HepG2 (cell line): ENCODE data around the gene DLL1. TPM values are rescaled to one million over a fixed set of nuclear protein-coding genes. Genes with fewer than 3 reads are reported as not detected.

Experiments used
- DNMT1 ChIP-seq: sonication (generic); formaldehyde crosslinking; IDR thresholded peaks from 2 replicates; pipeline ENCODE4 v1.5.1; 2020; ENCODE audit warnings: mild to moderate bottlenecking, missing genetic modification reagents
- EP300 ChIP-seq, 3 experiments: sonication (generic) in 1 of 3; formaldehyde crosslinking in 1 of 3; IDR thresholded peaks; 2 replicates each; pipeline versions ENCODE4 v1.5.1 to v1.6.1; 2011 to 2020; ENCODE audit warnings: low read depth in 2 of 3, low read length in 2 of 3, borderline replicate concordance in 1 of 3, improper control_type of control experiment in 1 of 3, mild to moderate bottlenecking in 1 of 3, missing genetic modification reagents in 1 of 3, moderate library complexity in 1 of 3
- KDM2A ChIP-seq: sonication (generic); formaldehyde crosslinking; IDR thresholded peaks from 2 replicates; pipeline ENCODE4 v1.4.0; 2020; ENCODE audit warnings: low read depth, missing genetic modification reagents, borderline replicate concordance
- MAFG ChIP-seq: sonication (generic); formaldehyde crosslinking; IDR thresholded peaks from 2 replicates; pipeline ENCODE4 v1.5.1; 2020; ENCODE audit warnings: mild to moderate bottlenecking, missing genetic modification reagents
- MEIS1 ChIP-seq: sonication (generic); formaldehyde crosslinking; IDR thresholded peaks from 2 replicates; pipeline ENCODE4 v1.9.0; 2021; ENCODE audit warnings: mild to moderate bottlenecking, missing genetic modification reagents, moderate library complexity, borderline replicate concordance
- MTF2 ChIP-seq: sonication (generic); formaldehyde crosslinking; IDR thresholded peaks from 2 replicates; pipeline ENCODE4 v1.5.0; 2020; ENCODE audit warnings: missing genetic modification reagents, borderline replicate concordance
- SAP130 ChIP-seq: IDR thresholded peaks from 2 replicates; pipeline ENCODE4 v1.6.1; 2016; ENCODE audit warnings: low read depth
- SIX4 ChIP-seq: sonication (generic); formaldehyde crosslinking; IDR thresholded peaks from 2 replicates; pipeline ENCODE4 v1.4.0; 2020; ENCODE audit warnings: missing genetic modification reagents
- SRSF1 ChIP-seq: fragments of 200-400 bp; formaldehyde crosslinking; optimal IDR thresholded peaks from 2 replicates; pipeline ENCODE3; 2017; ENCODE audit warnings: mild to moderate bottlenecking, low read depth, low read length, moderate library complexity
- WIZ ChIP-seq: sonication (generic); formaldehyde crosslinking; IDR thresholded peaks from 2 replicates; pipeline ENCODE4 v1.5.1; 2020; ENCODE audit warnings: mild to moderate bottlenecking, missing genetic modification reagents
- ZBTB33 ChIP-seq: sonication (generic); formaldehyde crosslinking; IDR thresholded peaks from 2 replicates; pipeline ENCODE4 v1.4.0; 2020; ENCODE audit warnings: missing genetic modification reagents
- ZBTB44 ChIP-seq: sonication (generic); formaldehyde crosslinking; IDR thresholded peaks from 2 replicates; pipeline ENCODE4 v1.4.0; 2020; ENCODE audit warnings: missing genetic modification reagents
- ZFP36L1 ChIP-seq: sonication (generic); formaldehyde crosslinking; IDR thresholded peaks from 2 replicates; pipeline ENCODE4 v1.8.0; 2022; ENCODE audit warnings: mild to moderate bottlenecking, missing genetic modification reagents, moderate library complexity
- ZNF101 ChIP-seq: sonication (generic); formaldehyde crosslinking; IDR thresholded peaks from 2 replicates; pipeline ENCODE4 v1.4.0; 2020; ENCODE audit warnings: mild to moderate bottlenecking, low read depth, missing genetic modification reagents, borderline replicate concordance
- ZNF256 ChIP-seq: sonication (generic); formaldehyde crosslinking; conservative IDR thresholded peaks from 2 replicates; pipeline ENCODE4 v1.4.0; 2020; ENCODE audit warnings: missing genetic modification reagents
- ZNF512B ChIP-seq: sonication (generic); formaldehyde crosslinking; IDR thresholded peaks from 2 replicates; pipeline ENCODE4 v1.5.1; 2020; ENCODE audit warnings: missing genetic modification reagents, mild to moderate bottlenecking, borderline replicate concordance
- ZNF557 ChIP-seq: sonication (generic); formaldehyde crosslinking; IDR thresholded peaks from 2 replicates; pipeline ENCODE4 v1.4.0; 2020; ENCODE audit warnings: missing genetic modification reagents
- ZNF615 ChIP-seq: sonication (generic); formaldehyde crosslinking; IDR thresholded peaks from 2 replicates; pipeline ENCODE4 v1.5.0; 2020; ENCODE audit warnings: mild to moderate bottlenecking, missing genetic modification reagents, borderline replicate concordance
- ZNF644 ChIP-seq: IDR thresholded peaks from 2 replicates; pipeline ENCODE4 v1.6.1; 2016; ENCODE audit warnings: low read depth
- ZNF747 ChIP-seq: sonication (generic); formaldehyde crosslinking; IDR thresholded peaks from 2 replicates; pipeline ENCODE4 v1.8.1; 2023; ENCODE audit warnings: missing genetic modification reagents, mild to moderate bottlenecking, borderline replicate concordance
- ZNF777 ChIP-seq: sonication (generic); formaldehyde crosslinking; IDR thresholded peaks from 2 replicates; pipeline ENCODE4 v1.4.0; 2020; ENCODE audit warnings: missing genetic modification reagents
- ZNF891 ChIP-seq: sonication (generic); formaldehyde crosslinking; IDR thresholded peaks from 2 replicates; pipeline ENCODE4 v1.5.0; 2020; ENCODE audit warnings: mild to moderate bottlenecking, missing genetic modification reagents
- ZSCAN21 ChIP-seq: sonication (generic); formaldehyde crosslinking; IDR thresholded peaks from 2 replicates; pipeline ENCODE4 v1.8.0; 2022; ENCODE audit warnings: mild to moderate bottlenecking, missing genetic modification reagents, moderate library complexity, borderline replicate concordance
- polyA plus RNA-seq, 8 experiments: library from polyadenylated mRNA; depleted of rRNA in 3 of 8; stranded (reverse) in 7 of 8; unstranded in 1 of 8; fragments of >200 nt; fragmentation: Illumina TruSeq in 4 of 8; extraction: Trizol in 4 of 8; gene quantifications; 2 replicates each; pipeline versions ENCODE4 v1.2.1 to v1.2.3, GENCODE V29; 2011 to 2016; ENCODE audit warnings: low read depth in 4 of 8, missing spikeins in 1 of 8, mixed read lengths in 1 of 8; ENCODE audit not compliant: insufficient read depth in 1 of 8
- total RNA-seq, 5 experiments: library from RNA; depleted of rRNA; stranded (reverse); fragments of >200 nt; fragmentation: Illumina TruSeq; extraction: Trizol; gene quantifications; 2 replicates each; pipeline ENCODE4 v1.2.3, GENCODE V29; 2016; ENCODE audit warnings: low read depth in 1 of 5

The DLL1 gene
- total and polyA plus RNA-seq, 2 of the 13 experiments (the other 11 are each of a cell fraction or from before 2014, with no cell fraction given): not detected

- TF ChIP-seq ZNF644 (CRISPR knock-in tag) (no peak), ZNF747 (CRISPR knock-in tag) (no peak), ZNF777 (CRISPR knock-in tag) (peak; percentile 83), ZNF891 (CRISPR knock-in tag) (0 out of 2 replicates have a peak, but pooled peaks have one; percentile 50), SAP130 (CRISPR knock-in tag) (no peak), KDM2A (CRISPR knock-in tag) (no peak), ZSCAN21 (CRISPR knock-in tag) (no peak), ZNF615 (CRISPR knock-in tag) (no peak), SIX4 (no peak), ZNF256 (no peak), ZNF557 (CRISPR knock-in tag) (no peak), SRSF1 (no peak), WIZ (no peak), ZFP36L1 (CRISPR knock-in tag) (no peak), MTF2 (CRISPR knock-in tag) (peak; percentile 33; the same call in 1 of the 2 replicates), EP300 (IDR thresholded peaks at IDR 0.05; ENCODE audit: low read depth in 2 of 2, low read length in 2 of 2) (no peak), EP300 (CRISPR knock-in tag; IDR thresholded peaks at IDR 0.05; ENCODE audit: borderline replicate concordance) (no peak), DNMT1 (0 out of 2 replicates have a peak, but pooled peaks have one; percentile 54), MAFG (CRISPR knock-in tag) (no peak), ZNF101 (CRISPR knock-in tag) (no peak), MEIS1 (no peak), ZNF512B (CRISPR knock-in tag) (no peak), ZBTB44 (CRISPR knock-in tag) (no peak), ZBTB33 (CRISPR knock-in tag) (no peak)
Measured at GRCh38 chr6:170289180-170289931, 1.5 kb downstream of the DLL1 start (continued).
